Stimulated activated effector memory CD8-positive, alpha-beta T cell treated with anti-CD3 and anti-CD28 coated beads, Interleukin-12 subunit alpha, Interleukin-12 subunit beta, amount 100 ng/mL, for 72 hours (primary cell): ENCODE measurements around the gene ANO10.
"Not testable (repeated sequence)": the region's sequence is repeated elsewhere in the genome, so short reads cannot be mapped to it uniquely, and the experiment has no call there.

Experiments
- ATAC-seq: fragments of 150-1000 bp; cut with Tn5 transposase; 2 replicates; pipeline ENCODE4 v1.10.0; 2021
- DNase-seq, 2 donors: peaks; one replicate each; pipeline ENCODE4 v3.0.0; 2021 to 2022; ENCODE audit warnings: low spot score in 2 of 2
- H3K27ac Mint-ChIP-seq: one replicate; pipeline ENCODE4 v1.8.0; 2022; ENCODE audit warnings: mild to moderate bottlenecking, mixed read lengths
- H3K36me3 Mint-ChIP-seq: one replicate; pipeline ENCODE4 v1.8.0; 2022; ENCODE audit warnings: mild to moderate bottlenecking, mixed read lengths
- H3K4me1 Mint-ChIP-seq: one replicate; pipeline ENCODE4 v1.8.0; 2022; ENCODE audit warnings: mixed read lengths
- H3K4me3 Mint-ChIP-seq: one replicate; pipeline ENCODE4 v1.8.0; 2022; ENCODE audit warnings: mild to moderate bottlenecking, mixed read lengths
- H3K9me3 Mint-ChIP-seq: one replicate; pipeline ENCODE4 v1.8.0; 2022; ENCODE audit warnings: mixed read lengths

Gene ANO10

DNA sequence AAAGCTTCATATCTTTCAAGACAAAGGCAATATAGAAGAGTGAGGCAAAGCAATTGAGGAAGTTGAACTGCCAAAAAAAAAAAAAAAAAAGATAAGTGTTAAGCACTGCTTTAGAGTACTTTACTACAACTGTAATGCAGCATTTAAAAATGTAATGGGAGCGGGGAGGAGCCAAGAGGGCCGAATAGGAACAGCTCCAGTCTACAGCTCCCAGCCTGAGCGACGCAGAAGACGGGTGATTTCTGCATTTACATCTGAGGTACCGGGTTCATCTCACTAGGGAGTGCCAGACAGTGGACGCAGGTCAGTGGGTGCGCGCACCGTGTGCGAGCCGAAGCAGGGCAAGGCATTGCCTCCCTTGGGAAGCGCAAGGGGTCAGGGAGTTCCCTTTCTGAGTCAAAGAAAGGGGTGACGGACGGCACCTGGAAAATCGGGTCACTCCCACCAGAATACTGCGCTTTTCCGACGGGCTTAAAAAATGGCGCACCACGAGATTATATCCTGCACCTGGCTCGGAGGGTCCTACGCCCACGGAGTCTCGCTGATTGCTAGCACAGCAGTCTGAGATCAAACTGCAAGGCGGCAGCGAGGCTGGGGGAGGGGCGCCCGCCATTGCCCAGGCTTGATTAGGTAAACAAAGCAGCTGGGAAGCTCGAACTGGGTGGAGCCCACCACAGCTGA lies 56.0 kb downstream of the ANO10 start:
- not testable (repeated sequence) for ATAC-seq, DNase-seq, H3K4me1 Mint-ChIP-seq, H3K4me3 Mint-ChIP-seq, H3K9me3 Mint-ChIP-seq, H3K27ac Mint-ChIP-seq, H3K36me3 Mint-ChIP-seq

- no peaks in the 10 kb centered on the region for H3K9me3 Mint-ChIP-seq
- H3K4me3 Mint-ChIP-seq: no peak overlapping the region
- no peak for ATAC-seq
- H3K4me1 Mint-ChIP-seq: no peaks in the 10 kb centered on the region
- DNase-seq: no peak
- H3K36me3 Mint-ChIP-seq: no peaks in the 10 kb centered on the region
- H3K27ac Mint-ChIP-seq: no peak overlapping the region
Measured at GRCh38 chr3:43559961-43560360, 61.9 kb downstream of the ANO10 start.

DNA sequence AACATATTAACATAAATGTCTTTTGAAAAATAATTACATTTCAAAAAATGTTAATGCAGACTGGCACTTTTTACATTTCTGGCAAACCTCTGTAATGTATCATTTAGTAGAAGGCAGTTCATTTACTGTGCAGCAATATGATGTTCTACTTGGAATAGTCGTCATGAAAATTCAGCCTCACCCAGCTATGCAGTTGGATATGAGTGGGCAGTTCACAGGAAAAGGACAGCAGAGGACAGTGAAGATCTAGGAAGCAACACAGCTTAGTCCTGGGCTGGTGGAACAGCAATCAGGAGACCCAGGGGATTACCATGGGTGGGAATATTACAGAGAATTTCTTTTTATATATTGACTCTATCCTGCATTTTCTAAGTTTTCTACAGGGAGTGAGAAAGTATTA lies 63.6 kb downstream of the ANO10 start:
- no peaks in the 10 kb centered on the region for H3K4me1 Mint-ChIP-seq
- DNase-seq (no peak), ATAC-seq (no peak)
- no peaks in the 10 kb centered on the region for H3K36me3 Mint-ChIP-seq
- no peaks in the 10 kb centered on the region for H3K9me3 Mint-ChIP-seq
- H3K4me3 Mint-ChIP-seq: no peak overlapping the region
- no peak overlapping the region for H3K27ac Mint-ChIP-seq

- DNase-seq: no peak
- no peak for ATAC-seq
- no peak overlapping the region for H3K4me3 Mint-ChIP-seq
- H3K9me3 Mint-ChIP-seq: no peaks in the 10 kb centered on the region
- no peaks in the 10 kb centered on the region for H3K36me3 Mint-ChIP-seq
- no peaks in the 10 kb centered on the region for H3K4me1 Mint-ChIP-seq
- no peak overlapping the region for H3K27ac Mint-ChIP-seq
Measured at GRCh38 chr3:43549626-43550290, 72.1 kb downstream of the ANO10 start.

DNA sequence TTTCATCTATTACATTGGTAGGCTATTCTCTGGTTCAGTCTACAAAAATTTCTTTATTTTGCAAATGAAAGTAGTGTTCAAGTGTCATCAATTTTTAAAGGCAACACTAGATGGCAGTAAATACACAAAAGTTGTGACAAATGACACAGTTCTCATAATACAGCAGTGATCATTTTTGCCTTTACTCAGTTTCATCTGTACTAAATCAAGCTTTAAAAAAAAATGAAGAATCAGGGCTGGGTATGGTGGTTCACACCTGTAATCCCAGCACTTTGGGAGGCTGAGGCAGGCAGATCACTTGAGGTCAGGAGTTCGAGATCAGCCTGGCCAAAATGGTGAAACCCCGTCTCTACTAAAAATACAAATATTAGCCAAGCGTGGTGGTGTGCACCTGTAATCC lies 77.5 kb downstream of the ANO10 start:
- H3K4me1 Mint-ChIP-seq, H3K9me3 Mint-ChIP-seq, H3K36me3 Mint-ChIP-seq, H3K27ac Mint-ChIP-seq, H3K4me3 Mint-ChIP-seq, DNase-seq: not testable (repeated sequence)
- ATAC-seq: peak; percentile 61

DNA sequence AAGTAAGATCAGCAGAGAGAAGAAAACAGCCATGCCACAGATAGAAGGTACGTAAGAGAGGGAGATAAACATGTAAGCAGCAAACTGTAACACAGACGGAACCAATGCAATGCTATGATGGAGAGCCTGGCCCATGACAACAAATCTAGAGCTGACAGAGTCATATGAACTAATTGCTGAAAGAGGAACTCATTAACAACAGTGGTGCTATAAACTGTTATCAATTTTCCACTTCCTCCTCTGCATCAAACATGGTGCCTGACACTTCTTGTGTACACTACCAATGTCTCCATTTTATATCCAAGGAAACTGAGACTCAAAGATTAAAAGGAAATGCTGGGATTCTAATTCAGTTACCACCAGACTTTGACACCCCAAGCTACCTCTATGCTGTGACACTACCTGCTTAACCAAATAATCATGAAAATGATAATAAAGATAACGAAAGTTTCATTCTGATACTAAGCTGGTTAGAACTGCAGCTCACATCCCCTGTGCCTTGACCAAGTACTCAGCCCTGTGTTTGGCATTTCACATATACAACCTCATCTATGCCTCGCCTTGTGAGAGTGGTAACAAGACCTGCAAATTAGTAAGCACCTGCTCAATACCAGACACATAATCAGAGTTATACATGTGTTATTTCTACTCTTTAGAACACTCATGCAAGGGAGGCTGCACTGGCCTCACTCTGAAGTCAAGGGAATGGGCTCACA lies 79.3 kb downstream of the ANO10 start:
- Mint-ChIP-seq H3K4me3 (no peak overlapping the region), H3K9me3 (no peaks in the 10 kb centered on the region), H3K4me1 (no peaks in the 10 kb centered on the region), H3K27ac (no peak overlapping the region), H3K36me3 (no peaks in the 10 kb centered on the region)
- ATAC-seq (peak; percentile 47), DNase-seq (no peak)

- Mint-ChIP-seq H3K27ac (no peak overlapping the region), H3K4me3 (no peak overlapping the region), H3K9me3 (no peaks in the 10 kb centered on the region), H3K36me3 (no peaks in the 10 kb centered on the region), H3K4me1 (no peaks in the 10 kb centered on the region)
- ATAC-seq (no peak), DNase-seq (no peak)
Measured at GRCh38 chr3:43540624-43541023, 81.2 kb downstream of the ANO10 start.

DNA sequence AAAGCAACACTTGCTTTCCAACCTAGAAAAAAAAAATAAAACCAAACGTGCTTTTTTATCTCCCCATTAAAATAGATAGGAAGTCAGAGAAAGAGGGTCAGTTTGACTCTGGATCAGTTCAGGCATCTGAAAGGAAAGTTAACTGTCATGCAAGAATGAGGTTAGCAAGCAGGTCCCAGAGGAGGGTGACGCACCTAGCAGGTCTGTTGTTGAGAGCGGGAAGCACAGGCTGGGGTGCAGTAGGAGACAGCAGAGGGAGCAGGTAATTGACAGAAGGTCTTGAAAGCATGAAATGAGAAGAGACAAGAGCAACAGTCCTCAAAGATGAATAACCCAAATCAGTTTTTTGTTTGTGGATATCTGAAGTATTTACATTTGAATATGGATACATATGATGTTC lies 82.5 kb downstream of the ANO10 start:
- H3K9me3 Mint-ChIP-seq: no peaks in the 10 kb centered on the region
- H3K36me3 Mint-ChIP-seq: no peaks in the 10 kb centered on the region
- no peak for DNase-seq
- ATAC-seq: no peak
- no peaks in the 10 kb centered on the region for H3K4me1 Mint-ChIP-seq
- H3K4me3 Mint-ChIP-seq: no peak overlapping the region
- no peak overlapping the region for H3K27ac Mint-ChIP-seq

- Mint-ChIP-seq H3K36me3 (no peaks in the 10 kb centered on the region), H3K4me1 (no peaks in the 10 kb centered on the region), H3K4me3 (no peak overlapping the region), H3K27ac (no peak overlapping the region), H3K9me3 (no peaks in the 10 kb centered on the region)
- DNase-seq (no peak), ATAC-seq (no peak)
Measured at GRCh38 chr3:43537225-43537624, 84.6 kb downstream of the ANO10 start.

GRCh38 chr3:43534675-43535074 lies 87.1 kb downstream of the ANO10 start:
- Mint-ChIP-seq H3K9me3 (no peaks in the 10 kb centered on the region), H3K4me3 (no peak overlapping the region), H3K4me1 (no peaks in the 10 kb centered on the region), H3K36me3 (no peaks in the 10 kb centered on the region), H3K27ac (no peak overlapping the region)
- DNase-seq (no peak), ATAC-seq (peak; percentile 37)

GRCh38 chr3:43533009-43533408 lies 88.8 kb downstream of the ANO10 start:
- Mint-ChIP-seq H3K27ac (no peak overlapping the region), H3K4me3 (no peak overlapping the region), H3K9me3 (peaks cover 4% of the 10 kb centered on the region), H3K36me3 (no peaks in the 10 kb centered on the region), H3K4me1 (no peaks in the 10 kb centered on the region)
- DNase-seq: no peak
- ATAC-seq: no peak

DNA sequence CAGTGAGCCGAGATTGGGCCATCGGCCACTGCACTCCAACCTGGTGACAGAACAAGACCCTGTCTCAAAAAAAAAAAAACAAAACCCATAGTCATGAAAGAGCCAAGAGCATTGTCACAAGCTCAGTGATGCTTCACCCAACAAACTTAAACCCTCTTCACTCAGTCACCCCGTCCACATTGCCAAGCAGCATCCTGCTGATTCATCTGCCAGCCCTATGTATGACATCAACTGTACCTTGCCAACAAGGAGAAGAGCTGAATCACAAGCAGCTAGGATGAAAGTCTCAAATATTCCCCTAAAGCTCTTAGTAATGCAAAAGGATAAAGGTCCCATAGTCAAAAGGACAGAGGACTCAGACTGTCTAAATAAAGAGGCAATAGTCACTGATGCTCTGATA lies 90.0 kb downstream of the ANO10 start:
- DNase-seq: no peak
- peak overlapping the region; percentile 32 for H3K27ac Mint-ChIP-seq
- H3K36me3 Mint-ChIP-seq: no peaks in the 10 kb centered on the region
- peak; percentile 94 for ATAC-seq
- H3K9me3 Mint-ChIP-seq: peaks cover 10% of the 10 kb centered on the region
- no peak overlapping the region for H3K4me3 Mint-ChIP-seq
- no peaks in the 10 kb centered on the region for H3K4me1 Mint-ChIP-seq

DNA sequence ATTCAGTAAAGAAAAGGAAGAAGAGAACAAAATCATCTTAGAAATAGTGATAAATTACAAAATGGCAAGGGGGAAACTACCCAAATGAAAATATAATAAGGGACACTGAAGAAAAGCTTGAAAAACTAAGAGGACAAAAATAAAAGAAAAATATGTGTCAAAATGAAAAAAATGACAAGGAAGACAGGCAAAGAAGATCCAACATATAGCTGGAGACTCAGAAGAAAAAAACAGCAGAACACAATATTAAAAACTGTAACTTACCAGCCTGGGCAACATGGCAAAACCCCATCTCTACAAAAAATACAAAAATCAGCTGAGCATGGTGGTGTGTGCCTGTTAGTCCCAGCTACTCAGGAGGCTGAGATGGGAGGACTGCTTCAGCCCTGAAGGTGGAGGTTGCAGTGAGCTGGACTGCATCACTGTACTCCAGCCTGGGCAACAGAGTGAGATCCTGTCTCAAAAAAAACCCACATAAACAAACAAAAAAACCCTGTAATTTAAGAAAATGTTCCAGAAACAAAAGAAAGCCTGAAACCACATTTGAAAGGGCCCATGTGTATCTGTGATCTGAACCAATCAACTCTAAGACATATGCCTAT lies 93.2 kb downstream of the ANO10 start:
- H3K9me3 Mint-ChIP-seq: peaks cover 10% of the 10 kb centered on the region
- no peak overlapping the region for H3K4me3 Mint-ChIP-seq
- no peaks in the 10 kb centered on the region for H3K36me3 Mint-ChIP-seq
- no peaks in the 10 kb centered on the region for H3K4me1 Mint-ChIP-seq
- no peak overlapping the region for H3K27ac Mint-ChIP-seq
- DNase-seq (no peak), ATAC-seq (no peak)

GRCh38 chr3:43526956-43527355 lies 94.9 kb downstream of the ANO10 start:
- H3K27ac Mint-ChIP-seq: no peak overlapping the region
- no peak overlapping the region for H3K4me3 Mint-ChIP-seq
- no peaks in the 10 kb centered on the region for H3K36me3 Mint-ChIP-seq

DNA sequence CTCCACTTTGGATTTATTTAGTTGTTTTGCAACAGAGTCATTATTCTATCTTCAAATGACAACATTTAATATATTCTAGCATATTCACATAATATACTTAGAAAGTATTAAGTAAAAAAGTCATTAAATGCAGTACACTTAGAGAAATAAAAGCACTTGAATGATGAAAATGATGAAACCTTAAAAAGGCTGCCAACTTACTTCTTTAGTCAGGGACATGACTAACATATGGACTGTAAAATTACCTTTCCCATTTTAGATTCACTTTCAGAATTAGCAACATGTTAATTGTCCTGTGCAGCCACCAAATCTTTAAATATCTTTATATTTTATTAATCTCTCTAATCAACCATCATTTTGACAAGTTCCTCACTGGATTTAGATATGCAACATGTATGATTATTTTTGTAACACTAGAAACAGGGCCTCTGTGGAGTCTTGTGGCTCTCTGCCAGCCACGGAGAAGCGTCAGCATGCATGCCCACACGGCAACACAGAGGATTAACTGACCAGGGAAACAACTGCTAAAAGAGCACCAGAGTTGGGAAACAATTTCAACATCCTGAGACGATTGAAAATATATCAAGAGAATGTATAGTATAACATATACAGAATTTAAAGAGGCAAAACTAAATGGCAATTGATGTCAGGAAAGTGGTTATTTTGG lies 95.7 kb downstream of the ANO10 start:
- DNase-seq: no peak
- H3K9me3 Mint-ChIP-seq: peaks cover 10% of the 10 kb centered on the region

More at GRCh38 chr3:43526956-43527355, 94.9 kb downstream of the ANO10 start:
- H3K9me3 Mint-ChIP-seq: peaks cover 10% of the 10 kb centered on the region
- no peak for ATAC-seq
- DNase-seq: no peak
- H3K4me1 Mint-ChIP-seq: no peaks in the 10 kb centered on the region

More for the DNA sequence above, 95.7 kb downstream of the ANO10 start:
- Mint-ChIP-seq H3K27ac (no peak overlapping the region), H3K36me3 (no peaks in the 10 kb centered on the region), H3K4me1 (no peaks in the 10 kb centered on the region), H3K4me3 (no peak overlapping the region)
- no peak for ATAC-seq
